SK-N-MC (cell line): ENCODE measurements around the gene CBLN2.

ENCODE experiments used
- EZH2 ChIP-seq: fragments of 200-600 bp; sonication (generic); IDR thresholded peaks from one replicate; pipeline ENCODE4 v1.6.1; 2017; ENCODE audit warnings: antibody characterized with exemption
- POLR2AphosphoS5 ChIP-seq: IDR thresholded peaks from 2 replicates; pipeline ENCODE4 v1.6.1; 2012; ENCODE audit warnings: mild to moderate bottlenecking, low read depth, low read length, borderline replicate concordance

- TF ChIP-seq EZH2 (no peak), POLR2AphosphoS5 (no peak)
These were observed 44.2 kb upstream of the CBLN2 start for GRCh38 chr18:72588360-72588759.
